Fibroblast of lung (primary cell): ENCODE results near the gene ATP1A2. TPM values are rescaled to one million over a fixed set of nuclear protein-coding genes. Genes with fewer than 3 reads are reported as not detected.

Source experiments
- DNase-seq, 2 donors: peaks; one replicate each; pipeline versions ENCODE4 v3.0.0 to v3.0.0-alpha.2; 2010; ENCODE audit warnings: low read depth in 2 of 2
- H2AFZ ChIP-seq: 2 replicates; pipeline ENCODE4 v1.5.1; 2012; ENCODE audit warnings: low read length, control low read depth, inconsistent platforms
- H3K27ac ChIP-seq: 2 replicates; pipeline ENCODE4 v1.5.1; 2011; ENCODE audit warnings: low read length, control low read depth; ENCODE audit not compliant: insufficient read depth
- H3K27me3 ChIP-seq: 2 replicates; pipeline ENCODE4 v1.5.1; 2011; ENCODE audit warnings: mild to moderate bottlenecking, low read length; ENCODE audit not compliant: control insufficient read depth, insufficient read depth
- H3K36me3 ChIP-seq: 2 replicates; pipeline ENCODE4 v1.5.1; 2011; ENCODE audit warnings: low read length; ENCODE audit not compliant: control insufficient read depth, insufficient read depth
- H3K4me1 ChIP-seq: 2 replicates; pipeline ENCODE4 v1.5.1; 2011; ENCODE audit warnings: low read length; ENCODE audit not compliant: control insufficient read depth, insufficient read depth; ENCODE audit errors: extremely low read depth
- H3K4me2 ChIP-seq: 2 replicates; pipeline ENCODE4 v1.5.1; 2011; ENCODE audit warnings: low read length, control low read depth; ENCODE audit not compliant: insufficient read depth; ENCODE audit errors: extremely low read depth
- H3K4me3 ChIP-seq, 4 experiments: fragments of 200-600 bp in 1 of 4; sonication (generic) in 1 of 4; replicated peaks in 1 of 4; 2 replicates each; pipeline ENCODE4 v1.5.1; 2011 to 2016; ENCODE audit warnings: low read length in 4 of 4, low read depth in 3 of 4, mild to moderate bottlenecking in 3 of 4, control low read depth in 2 of 4, inconsistent platforms in 1 of 4, mixed read lengths in 1 of 4; ENCODE audit not compliant: insufficient read depth in 1 of 4; ENCODE audit errors: control extremely low read depth in 1 of 4
- H3K79me2 ChIP-seq: 2 replicates; pipeline ENCODE4 v1.5.1; 2012; ENCODE audit warnings: mild to moderate bottlenecking, low read length, inconsistent platforms; ENCODE audit not compliant: control insufficient read depth, insufficient read depth
- H3K9ac ChIP-seq: 2 replicates; pipeline ENCODE4 v1.5.1; 2011; ENCODE audit warnings: mild to moderate bottlenecking, low read length, control low read depth; ENCODE audit not compliant: insufficient read depth
- H3K9me3 ChIP-seq: 2 replicates; pipeline ENCODE4 v1.5.1; 2012; ENCODE audit warnings: low read depth, low read length; ENCODE audit not compliant: control insufficient read depth, insufficient read depth
- H4K20me1 ChIP-seq: 2 replicates; pipeline ENCODE4 v1.5.1; 2011; ENCODE audit warnings: low read length; ENCODE audit not compliant: control insufficient read depth, insufficient read depth; ENCODE audit errors: extremely low read depth
- CTCF ChIP-seq, 2 donors: IDR thresholded peaks in 1 of 2; conservative IDR thresholded peaks in 1 of 2; 1 replicate in 1 of 2; 2 replicates in 1 of 2; pipeline ENCODE4 v1.5.1; 2011 to 2012; ENCODE audit warnings: low read length in 2 of 2, control low read depth in 1 of 2, inconsistent platforms in 1 of 2, low read depth in 1 of 2, mild to moderate bottlenecking in 1 of 2
- EZH2 ChIP-seq: IDR thresholded peaks from 2 replicates; pipeline ENCODE4 v1.5.1; 2012; ENCODE audit warnings: low read length, control low read depth, mild to moderate bottlenecking; ENCODE audit errors: missing control alignments
- polyA plus RNA-seq, 2 donors: library from polyadenylated mRNA; depleted of rRNA in 1 of 2; stranded (reverse) in 1 of 2; unstranded in 1 of 2; fragments of >200 nt; gene quantifications; 2 replicates each; pipeline ENCODE4 v1.2.1, GENCODE V29; 2011 to 2012; ENCODE audit warnings: missing spikeins in 1 of 2
- total RNA-seq: library from RNA; depleted of rRNA; stranded (reverse); fragments of >200 nt; gene quantifications from 2 replicates; pipeline ENCODE4 v1.2.1, GENCODE V29; 2014

The ATP1A2 gene
- total and polyA plus RNA-seq, 2 donors (not counting 1 experiment from before 2014, with no cell fraction given), result 0.44 to 1.8 TPM

- no peaks in the 10 kb centered on the region for H3K4me1 ChIP-seq
- H3K9ac ChIP-seq, result no peak overlapping the region
- H4K20me1 ChIP-seq, result no peaks in the 10 kb centered on the region
- H3K27me3 ChIP-seq, result peaks cover 7% of the 10 kb centered on the region
- no peaks in the 10 kb centered on the region for H3K9me3 ChIP-seq
- no peak overlapping the region for H3K4me3 ChIP-seq
- H3K79me2 ChIP-seq, result no peaks in the 10 kb centered on the region
- no peak for TF ChIP-seq EZH2
- TF ChIP-seq CTCF (conservative IDR thresholded peaks at IDR 0.05 in 1 of 2, IDR thresholded peaks at IDR 0.05 in 1 of 2; ENCODE audit: low read depth in 1 of 2, low read length in 2 of 2), result peak; percentile 34 to 56
- peak; percentile 15 to 37 for DNase-seq
- no peaks in the 10 kb centered on the region for H3K36me3 ChIP-seq
- no peak overlapping the region for H3K4me2 ChIP-seq
- no peak overlapping the region for H3K27ac ChIP-seq
- H2AFZ ChIP-seq, result no peak overlapping the region
Observed at GRCh38 chr1:160161965-160162705, 46.6 kb downstream of the ATP1A2 start.

GRCh38 chr1:160162931-160163330 lies 47.4 kb downstream of the ATP1A2 start:
- no peak overlapping the region for H2AFZ ChIP-seq
- H3K9ac ChIP-seq, result no peak overlapping the region
- TF ChIP-seq EZH2, result no peak
- TF ChIP-seq CTCF (conservative IDR thresholded peaks at IDR 0.05 in 1 of 2, IDR thresholded peaks at IDR 0.05 in 1 of 2; ENCODE audit: low read depth in 1 of 2, low read length in 2 of 2), result no peak
- H3K9me3 ChIP-seq, result no peaks in the 10 kb centered on the region
- no peak overlapping the region for H3K27ac ChIP-seq
- H4K20me1 ChIP-seq, result no peaks in the 10 kb centered on the region
- no peak overlapping the region for H3K4me3 ChIP-seq
- DNase-seq, result no peak
- H3K4me1 ChIP-seq, result no peaks in the 10 kb centered on the region
- H3K36me3 ChIP-seq, result no peaks in the 10 kb centered on the region
- no peak overlapping the region for H3K4me2 ChIP-seq
- no peaks in the 10 kb centered on the region for H3K79me2 ChIP-seq
- H3K27me3 ChIP-seq, result peaks cover 7% of the 10 kb centered on the region

- no peaks in the 10 kb centered on the region for H3K36me3 ChIP-seq
- H3K79me2 ChIP-seq, result no peaks in the 10 kb centered on the region
- no peaks in the 10 kb centered on the region for H3K4me1 ChIP-seq
- H3K9ac ChIP-seq, result no peak overlapping the region
- no peak overlapping the region for H2AFZ ChIP-seq
- no peaks in the 10 kb centered on the region for H4K20me1 ChIP-seq
- no peak for DNase-seq
- H3K27ac ChIP-seq, result no peak overlapping the region
- no peak overlapping the region for H3K4me3 ChIP-seq
- peaks cover 7% of the 10 kb centered on the region for H3K27me3 ChIP-seq
- no peak for TF ChIP-seq EZH2
- TF ChIP-seq CTCF (conservative IDR thresholded peaks at IDR 0.05 in 1 of 2, IDR thresholded peaks at IDR 0.05 in 1 of 2; ENCODE audit: low read depth in 1 of 2, low read length in 2 of 2), result no peak
- H3K9me3 ChIP-seq, result no peaks in the 10 kb centered on the region
- H3K4me2 ChIP-seq, result no peak overlapping the region
Observed at GRCh38 chr1:160163615-160164014, 48.1 kb downstream of the ATP1A2 start.
